HG03196 (cell line): Measurements from ENCODE around the gene MTRFR.
A peak's percentile ranks its signal among the peaks of the same experiment; 100 is the strongest.
"Not testable (repeated sequence)": the region's sequence is repeated elsewhere in the genome, so short reads cannot be mapped to it uniquely, and the experiment has no call there.

Source experiments
- ATAC-seq: cut with Tn5 transposase; IDR thresholded peaks from one replicate; pipeline ENCODE4 v1.9.1; 2021; ENCODE audit not compliant: unreplicated experiment

MTRFR gene

GRCh38 chr12:123232807-123233504 is at the start of gene MTRFR, which contains the start of gene MPHOSPH9:
Gene MTRFR (plus strand): TSS chr12:123233436. CDS start chr12:123253675, 20,239 bp downstream.
Gene MPHOSPH9 (minus strand): TSS chr12:123233141. CDS start chr12:123230364, 2,777 bp downstream.
- peak; percentile 79 for ATAC-seq

GRCh38 chr12:123187637-123188036 is 45.6 kb upstream of the MTRFR start:
- ATAC-seq, result no peak

- no peak for ATAC-seq
Measured at GRCh38 chr12:123199936-123200335, 33.3 kb upstream of the MTRFR start.

- no peak for ATAC-seq
Measured at GRCh38 chr12:123200414-123200813, 32.8 kb upstream of the MTRFR start.

GRCh38 chr12:123206794-123207193 is 26.4 kb upstream of the MTRFR start:
- not testable (repeated sequence) for ATAC-seq

- ATAC-seq, result not testable (repeated sequence)
Measured at GRCh38 chr12:123207815-123208214, 25.4 kb upstream of the MTRFR start.

GRCh38 chr12:123223241-123223668 is 10.0 kb upstream of the MTRFR start:
- ATAC-seq, result peak; percentile 59

GRCh38 chr12:123225443-123225842 is 7.8 kb upstream of the MTRFR start:
- no peak for ATAC-seq

- no peak for ATAC-seq
Measured at GRCh38 chr12:123227581-123228258, 5.5 kb upstream of the MTRFR start.

GRCh38 chr12:123229051-123229450 is 4.2 kb upstream of the MTRFR start:
- ATAC-seq, result no peak

GRCh38 chr12:123231931-123232330 is 1.3 kb upstream of the MTRFR start:
- ATAC-seq, result no peak

- peak; percentile 2 for ATAC-seq
Measured at GRCh38 chr12:123232472-123232806, 797 bp upstream of the MTRFR start.

GRCh38 chr12:123233505-123234308 is 471 bp downstream of the MTRFR start:
- ATAC-seq, result peak; percentile 9

- ATAC-seq, result no peak
Measured at GRCh38 chr12:123237646-123238329, 4.6 kb downstream of the MTRFR start.

GRCh38 chr12:123238330-123238682 is 5.1 kb downstream of the MTRFR start:
- ATAC-seq, result no peak

- no peak for ATAC-seq
Measured at GRCh38 chr12:123238961-123239360, 5.7 kb downstream of the MTRFR start.

- no peak for ATAC-seq
Measured at GRCh38 chr12:123242116-123242904, 9.1 kb downstream of the MTRFR start.

GRCh38 chr12:123243671-123244262 is 10.5 kb downstream of the MTRFR start:
- no peak for ATAC-seq

- no peak for ATAC-seq
Measured at GRCh38 chr12:123245678-123246077, 12.4 kb downstream of the MTRFR start.

GRCh38 chr12:123248129-123248528 is 14.9 kb downstream of the MTRFR start:
- not testable (repeated sequence) for ATAC-seq
